Esophagus muscularis mucosa (tissue), 4 donors: ENCODE measurements around the gene MEF2C.

Experiments
- EP300 ChIP-seq: sonication (generic); formaldehyde crosslinking; IDR thresholded peaks from one replicate; pipeline ENCODE4 v1.6.1; 2017; ENCODE audit warnings: antibody characterized with exemption
- POLR2A ChIP-seq: fragments of 450-650 bp; IDR thresholded peaks from one replicate; pipeline ENCODE4 v1.6.1; 2017; ENCODE audit warnings: antibody characterized with exemption, moderate library complexity, mild to moderate bottlenecking, low read depth
- POLR2AphosphoS5 ChIP-seq, 2 donors: sonication (generic); formaldehyde crosslinking; IDR thresholded peaks; one replicate each; pipeline ENCODE4 v1.6.1; 2017; ENCODE audit warnings: antibody characterized with exemption in 2 of 2
- TF ChIP-seq, protein P1 (sequence below), 3 experiments: fragments of 200-600 bp in 2 of 3; fragments of 450-650 bp in 1 of 3; sonication (generic) in 2 of 3; IDR thresholded peaks; one replicate each; pipeline ENCODE4 v1.5.1; 2017 to 2019; ENCODE audit warnings: antibody characterized with exemption in 3 of 3, mild to moderate bottlenecking in 2 of 3, moderate library complexity in 1 of 3

GRCh38 chr5:88838500-88838899 is 44.5 kb downstream of the MEF2C start:
- no peak for TF ChIP-seq POLR2AphosphoS5 (IDR thresholded peaks at IDR 0.05)
- TF ChIP-seq, protein P1, sequence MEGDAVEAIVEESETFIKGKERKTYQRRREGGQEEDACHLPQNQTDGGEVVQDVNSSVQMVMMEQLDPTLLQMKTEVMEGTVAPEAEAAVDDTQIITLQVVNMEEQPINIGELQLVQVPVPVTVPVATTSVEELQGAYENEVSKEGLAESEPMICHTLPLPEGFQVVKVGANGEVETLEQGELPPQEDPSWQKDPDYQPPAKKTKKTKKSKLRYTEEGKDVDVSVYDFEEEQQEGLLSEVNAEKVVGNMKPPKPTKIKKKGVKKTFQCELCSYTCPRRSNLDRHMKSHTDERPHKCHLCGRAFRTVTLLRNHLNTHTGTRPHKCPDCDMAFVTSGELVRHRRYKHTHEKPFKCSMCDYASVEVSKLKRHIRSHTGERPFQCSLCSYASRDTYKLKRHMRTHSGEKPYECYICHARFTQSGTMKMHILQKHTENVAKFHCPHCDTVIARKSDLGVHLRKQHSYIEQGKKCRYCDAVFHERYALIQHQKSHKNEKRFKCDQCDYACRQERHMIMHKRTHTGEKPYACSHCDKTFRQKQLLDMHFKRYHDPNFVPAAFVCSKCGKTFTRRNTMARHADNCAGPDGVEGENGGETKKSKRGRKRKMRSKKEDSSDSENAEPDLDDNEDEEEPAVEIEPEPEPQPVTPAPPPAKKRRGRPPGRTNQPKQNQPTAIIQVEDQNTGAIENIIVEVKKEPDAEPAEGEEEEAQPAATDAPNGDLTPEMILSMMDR (IDR thresholded peaks at IDR 0.05), result no peak
- no peak for TF ChIP-seq POLR2A
- no peak for TF ChIP-seq EP300
